Activated naive CD8-positive, alpha-beta T cell (primary cell): ENCODE data around the gene SURF2.

Experiments used
- H3K27ac Mint-ChIP-seq: one replicate; pipeline ENCODE4 v1.8.0; 2021; ENCODE audit warnings: mixed read lengths
- H3K27me3 Mint-ChIP-seq: one replicate; pipeline ENCODE4 v1.8.0; 2021; ENCODE audit warnings: mixed read lengths
- H3K36me3 Mint-ChIP-seq: one replicate; pipeline ENCODE4 v1.8.0; 2021; ENCODE audit warnings: mixed read lengths
- H3K4me1 Mint-ChIP-seq: one replicate; pipeline ENCODE4 v1.8.0; 2021; ENCODE audit warnings: low read depth, mixed read lengths
- H3K4me3 Mint-ChIP-seq: one replicate; pipeline ENCODE4 v1.8.0; 2021; ENCODE audit warnings: mild to moderate bottlenecking, mixed read lengths
- H3K9me3 Mint-ChIP-seq: one replicate; pipeline ENCODE4 v1.8.0; 2021; ENCODE audit warnings: low read depth, mixed read lengths

The SURF2 gene

DNA sequence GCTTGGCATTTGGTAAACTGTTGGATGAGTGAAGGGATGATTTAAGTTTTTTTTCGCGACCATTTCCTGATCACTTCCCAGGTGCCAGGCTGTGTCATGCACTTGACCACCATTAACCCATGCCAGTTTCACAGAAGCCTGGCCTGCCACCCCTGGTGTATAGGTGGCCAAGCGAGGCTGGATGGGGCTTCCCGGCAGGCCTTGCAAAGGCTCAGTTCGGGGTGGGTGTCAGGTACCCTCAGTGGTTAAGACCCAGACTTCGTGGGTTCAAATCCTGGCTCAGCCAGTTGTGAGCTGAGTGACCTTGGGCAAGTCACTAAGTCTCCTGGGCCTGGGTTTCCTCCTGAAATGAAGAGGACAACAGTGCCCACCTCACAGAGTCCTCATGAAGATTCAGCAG lies 10.8 kb upstream of the SURF2 start:
- peak overlapping the region; percentile 97 for H3K4me3 Mint-ChIP-seq
- no peaks in the 10 kb centered on the region for H3K9me3 Mint-ChIP-seq
- H3K36me3 Mint-ChIP-seq, result peaks cover 10% of the 10 kb centered on the region
- H3K27ac Mint-ChIP-seq, result no peak overlapping the region
- no peaks in the 10 kb centered on the region for H3K27me3 Mint-ChIP-seq
- peaks cover 34% of the 10 kb centered on the region for H3K4me1 Mint-ChIP-seq

DNA sequence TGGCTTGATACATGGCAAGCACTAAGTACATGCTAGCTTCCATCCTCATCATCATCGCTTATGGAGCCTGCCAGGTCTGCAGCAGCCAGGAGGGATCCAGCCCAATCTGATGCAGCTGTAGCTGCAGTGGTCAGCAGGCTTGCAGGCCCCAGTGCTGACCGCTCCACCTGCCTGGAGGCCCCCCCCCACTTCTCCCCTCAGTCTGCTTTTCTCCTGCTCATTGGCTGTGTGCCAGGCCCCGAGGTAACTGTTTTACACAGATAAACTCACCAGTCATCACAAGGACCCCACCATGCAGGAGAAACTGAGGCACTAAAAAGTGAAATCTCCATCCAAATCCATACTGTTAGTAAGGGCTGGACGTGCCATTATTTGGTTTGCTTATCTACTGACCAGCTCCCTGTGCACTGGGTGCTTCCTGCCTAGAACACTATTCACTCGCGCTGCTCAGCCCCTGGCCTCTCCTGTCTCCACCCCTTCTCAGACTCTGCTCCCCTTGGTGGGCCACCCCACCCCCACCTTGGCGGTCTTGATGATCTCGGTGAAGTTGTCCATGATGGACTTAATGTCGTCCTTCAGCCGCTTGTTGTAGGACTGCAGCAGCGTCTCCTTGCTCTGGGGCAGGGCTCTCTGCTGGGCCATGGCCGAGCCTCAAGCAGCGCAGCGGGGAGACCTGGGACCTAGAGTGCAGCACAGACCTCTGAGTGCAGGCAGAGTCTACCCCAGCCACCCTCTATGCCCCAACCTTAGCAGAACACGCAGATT lies 10.1 kb upstream of the SURF2 start:
- peak overlapping the region; percentile 97 for H3K4me3 Mint-ChIP-seq
- peaks cover 10% of the 10 kb centered on the region for H3K36me3 Mint-ChIP-seq
- H3K9me3 Mint-ChIP-seq, result no peaks in the 10 kb centered on the region
- H3K27ac Mint-ChIP-seq, result peak overlapping the region; percentile 83
- peaks cover 31% of the 10 kb centered on the region for H3K4me1 Mint-ChIP-seq
- H3K27me3 Mint-ChIP-seq, result no peaks in the 10 kb centered on the region

DNA sequence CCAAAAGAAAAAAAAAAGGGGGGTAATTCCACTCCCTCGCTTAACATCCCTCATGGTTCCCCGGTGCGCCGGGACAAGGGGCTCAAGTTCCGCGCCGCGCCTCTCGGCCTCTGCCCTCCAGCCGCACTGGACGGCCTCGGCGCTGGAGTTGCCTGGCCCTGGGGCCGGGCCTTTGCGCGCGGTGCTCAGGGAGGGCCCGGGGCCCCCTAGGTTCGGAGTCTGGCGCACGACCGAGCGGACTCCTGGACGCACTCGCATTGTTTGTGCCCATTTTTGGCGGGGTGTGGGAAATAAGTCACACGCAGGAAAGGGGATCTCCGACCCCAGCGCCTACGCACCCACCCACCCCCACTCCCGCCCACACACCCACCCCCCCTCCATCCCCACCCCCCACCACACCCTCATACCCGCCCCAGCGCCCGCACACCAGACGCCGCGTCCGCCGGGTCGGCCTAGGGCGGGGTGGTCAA lies 8.8 kb upstream of the SURF2 start:
- peaks cover 10% of the 10 kb centered on the region for H3K36me3 Mint-ChIP-seq

DNA sequence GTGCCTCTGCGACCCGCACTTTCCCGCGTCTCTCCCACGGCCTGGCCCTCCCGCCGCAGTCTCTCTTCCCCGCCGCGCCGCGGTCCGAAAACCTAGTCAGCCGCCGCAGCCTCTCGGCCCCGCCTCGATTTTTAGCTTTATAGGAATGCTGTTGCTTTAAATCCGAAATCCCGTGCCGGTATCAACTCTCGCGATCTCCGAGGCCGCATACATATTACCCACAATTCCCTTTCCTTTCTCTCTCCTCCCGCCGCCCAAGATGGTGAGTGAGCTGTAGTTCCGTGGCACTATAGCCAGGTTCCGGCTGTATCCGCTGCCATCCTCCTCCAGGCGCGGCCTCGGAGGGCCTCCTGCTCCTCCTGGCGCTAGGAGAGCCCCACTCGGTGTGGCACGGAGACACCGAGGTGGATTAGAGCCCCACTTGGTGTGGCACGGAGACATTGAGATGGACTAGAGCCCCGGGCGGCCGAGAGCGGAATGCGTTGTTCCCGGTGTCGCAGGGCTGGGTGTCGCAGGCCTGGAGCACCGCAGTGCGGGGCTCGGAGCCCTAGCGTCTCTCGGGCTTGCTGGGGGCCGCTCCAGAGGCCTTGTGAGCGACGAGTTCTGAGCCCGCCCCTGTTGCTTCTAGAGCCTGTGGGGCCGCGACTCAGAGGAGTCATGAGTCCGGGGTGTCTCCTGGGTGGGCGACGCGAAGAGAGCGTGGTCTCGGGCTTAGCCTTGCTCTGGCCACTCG lies 8.2 kb upstream of the SURF2 start, which contains the start of the genes MED22 and RPL7A:
Gene MED22 (minus strand): TSS at position 147 of the 733 bp plus-strand sequence. CDS start 1,469 bp downstream, outside the sequence.
Gene RPL7A (plus strand): TSS at position 234 of the 733 bp plus-strand sequence. CDS start 26 bp downstream, at position 260.
- Mint-ChIP-seq H3K27ac (peak within 1 kb of the TSS; percentile 99), H3K4me3 (peak within 1 kb of the TSS; percentile 99), H3K36me3 (peaks cover 10% of the 10 kb centered on the region), H3K27me3 (no peaks in the 10 kb centered on the region), H3K9me3 (no peaks in the 10 kb centered on the region), H3K4me1 (peaks cover 39% of the 10 kb centered on the region)

More for the DNA sequence above, 8.8 kb upstream of the SURF2 start:
- Mint-ChIP-seq H3K4me1 (peaks cover 36% of the 10 kb centered on the region), H3K27me3 (no peaks in the 10 kb centered on the region), H3K27ac (peak overlapping the region; percentile 99), H3K4me3 (peak overlapping the region; percentile 99), H3K9me3 (no peaks in the 10 kb centered on the region)

- Mint-ChIP-seq H3K27ac (peak overlapping the region; percentile 99), H3K27me3 (no peaks in the 10 kb centered on the region), H3K9me3 (no peaks in the 10 kb centered on the region), H3K4me1 (peaks cover 41% of the 10 kb centered on the region), H3K4me3 (peak overlapping the region; percentile 99), H3K36me3 (peaks cover 10% of the 10 kb centered on the region)
Measured at GRCh38 chr9:133348718-133349573, 7.4 kb upstream of the SURF2 start.

DNA sequence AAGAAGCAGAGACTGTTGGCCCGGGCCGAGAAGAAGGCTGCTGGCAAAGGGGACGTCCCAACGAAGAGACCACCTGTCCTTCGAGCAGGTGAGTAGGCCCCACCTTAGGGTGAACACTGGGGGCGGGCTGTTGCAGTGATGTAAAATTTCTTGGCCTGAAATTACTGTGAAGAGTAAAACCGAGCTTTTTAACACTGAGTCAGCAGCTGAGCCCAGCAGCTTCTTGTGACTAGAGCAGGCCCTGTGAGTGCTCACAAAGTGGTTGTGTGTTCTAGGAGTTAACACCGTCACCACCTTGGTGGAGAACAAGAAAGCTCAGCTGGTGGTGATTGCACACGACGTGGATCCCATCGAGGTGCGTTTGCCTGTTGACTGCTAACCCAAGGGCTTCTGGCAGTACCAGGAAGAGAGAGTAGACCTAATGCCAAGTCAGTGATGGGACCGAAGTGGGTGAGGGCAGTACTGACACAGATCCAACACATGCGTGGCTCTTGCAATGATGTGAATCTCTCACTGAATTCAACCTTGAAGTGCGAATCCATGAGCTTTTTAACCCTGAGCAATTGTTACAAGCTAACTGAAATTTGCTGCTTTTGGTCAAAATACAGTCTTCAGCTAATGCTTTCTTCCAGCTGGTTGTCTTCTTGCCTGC lies 6.3 kb upstream of the SURF2 start:
- Mint-ChIP-seq H3K9me3 (no peaks in the 10 kb centered on the region), H3K27ac (peak overlapping the region; percentile 84), H3K4me1 (peaks cover 48% of the 10 kb centered on the region), H3K27me3 (no peaks in the 10 kb centered on the region), H3K4me3 (peak overlapping the region; percentile 99), H3K36me3 (peaks cover 10% of the 10 kb centered on the region)

DNA sequence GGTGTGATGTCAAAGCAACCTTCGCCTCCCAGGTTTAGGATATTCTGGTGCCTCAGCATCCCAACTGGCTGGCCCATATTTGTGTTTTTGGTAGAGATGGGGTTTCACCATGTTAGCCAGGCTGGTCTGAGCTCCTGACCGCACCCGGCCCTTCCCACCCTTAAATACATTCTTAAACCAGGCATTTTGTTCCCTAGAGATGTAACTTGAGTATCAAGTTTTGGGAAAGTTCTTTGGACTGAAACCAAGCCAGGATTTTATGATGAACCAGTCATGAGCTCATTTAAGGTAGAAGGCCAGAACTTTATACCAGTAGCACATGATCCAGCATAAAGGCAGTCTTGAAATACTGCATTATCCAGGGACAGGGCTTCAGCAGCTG lies 4.8 kb upstream of the SURF2 start:
- peak overlapping the region; percentile 68 for H3K4me3 Mint-ChIP-seq
- no peaks in the 10 kb centered on the region for H3K9me3 Mint-ChIP-seq
- H3K4me1 Mint-ChIP-seq, result peaks cover 42% of the 10 kb centered on the region
- H3K27me3 Mint-ChIP-seq, result no peaks in the 10 kb centered on the region
- peak overlapping the region; percentile 76 for H3K27ac Mint-ChIP-seq
- H3K36me3 Mint-ChIP-seq, result peaks cover 10% of the 10 kb centered on the region

DNA sequence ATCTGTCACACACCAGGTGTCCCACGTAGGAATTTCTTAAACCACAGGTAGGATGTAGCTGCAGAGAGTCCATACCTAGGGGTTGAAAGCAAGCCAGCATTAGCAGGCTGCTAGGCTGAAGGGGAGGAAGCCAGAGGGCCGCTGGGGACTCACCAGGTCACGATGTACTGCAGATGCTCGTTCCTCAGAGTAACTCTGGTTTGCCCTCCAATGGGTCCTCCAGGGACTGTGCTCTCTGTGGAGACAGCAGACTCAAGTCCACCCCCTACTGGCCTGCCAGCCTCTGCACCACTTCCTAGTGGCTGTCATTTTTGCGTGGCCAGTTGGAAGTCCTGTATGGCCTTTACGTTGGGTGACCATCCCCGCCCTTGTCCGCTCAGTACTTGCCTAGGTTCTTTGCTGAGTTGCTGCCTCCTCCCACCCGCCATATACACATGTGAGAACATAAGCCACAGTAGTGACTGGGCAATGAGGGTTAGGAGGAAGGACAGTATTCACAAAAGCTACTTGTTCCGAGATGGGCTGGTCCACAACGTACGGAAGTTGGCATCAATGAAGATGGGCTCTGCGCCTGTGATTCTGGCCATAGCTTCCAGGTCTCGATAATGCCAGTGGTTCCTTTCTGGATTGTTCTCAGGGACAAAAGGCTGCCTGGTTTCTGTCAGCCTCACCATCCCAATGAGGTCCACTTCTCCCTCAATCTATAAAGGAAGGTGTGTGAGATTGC lies 4.3 kb upstream of the SURF2 start:
- H3K27me3 Mint-ChIP-seq, result no peaks in the 10 kb centered on the region
- peaks cover 37% of the 10 kb centered on the region for H3K4me1 Mint-ChIP-seq
- peaks cover 10% of the 10 kb centered on the region for H3K36me3 Mint-ChIP-seq
- H3K4me3 Mint-ChIP-seq, result peak overlapping the region; percentile 59
- peak overlapping the region; percentile 76 for H3K27ac Mint-ChIP-seq
- no peaks in the 10 kb centered on the region for H3K9me3 Mint-ChIP-seq

DNA sequence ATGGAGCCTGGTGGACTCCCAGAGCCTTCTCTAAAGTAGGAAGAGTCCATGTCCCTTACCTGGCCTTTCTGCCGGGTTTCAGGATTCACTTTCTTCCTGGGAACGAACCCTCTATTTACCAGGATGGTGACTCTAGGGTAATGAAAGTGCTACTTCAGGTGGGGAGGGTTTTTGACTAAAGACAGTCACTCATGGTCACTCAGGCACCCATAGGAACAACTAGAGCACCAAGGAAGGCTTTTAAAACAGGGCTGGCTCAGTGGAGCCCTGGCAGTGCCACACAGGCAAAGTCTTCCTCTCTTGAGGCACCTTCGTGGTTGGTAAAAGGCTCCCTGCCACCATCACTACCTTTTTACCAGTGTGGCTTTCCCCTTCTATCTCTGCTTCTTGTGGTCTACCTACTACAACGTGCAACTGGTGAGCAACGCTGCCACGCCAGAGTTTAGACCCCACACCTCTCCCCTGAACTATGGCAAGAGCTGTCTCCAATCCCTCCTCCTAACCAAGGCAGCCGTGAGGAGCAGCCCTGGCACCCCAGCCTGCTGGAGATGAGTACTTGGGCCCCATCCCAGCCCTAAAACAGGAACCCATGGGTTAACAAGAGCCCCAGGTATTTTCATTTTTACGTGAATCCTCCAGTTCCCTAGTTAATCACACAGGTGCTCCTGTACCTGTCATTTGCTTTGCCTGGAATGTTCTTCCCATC lies 3.6 kb upstream of the SURF2 start:
- Mint-ChIP-seq H3K4me1 (peaks cover 42% of the 10 kb centered on the region), H3K36me3 (peaks cover 10% of the 10 kb centered on the region), H3K27me3 (no peaks in the 10 kb centered on the region), H3K4me3 (no peak overlapping the region), H3K27ac (peak overlapping the region; percentile 83), H3K9me3 (no peaks in the 10 kb centered on the region)

DNA sequence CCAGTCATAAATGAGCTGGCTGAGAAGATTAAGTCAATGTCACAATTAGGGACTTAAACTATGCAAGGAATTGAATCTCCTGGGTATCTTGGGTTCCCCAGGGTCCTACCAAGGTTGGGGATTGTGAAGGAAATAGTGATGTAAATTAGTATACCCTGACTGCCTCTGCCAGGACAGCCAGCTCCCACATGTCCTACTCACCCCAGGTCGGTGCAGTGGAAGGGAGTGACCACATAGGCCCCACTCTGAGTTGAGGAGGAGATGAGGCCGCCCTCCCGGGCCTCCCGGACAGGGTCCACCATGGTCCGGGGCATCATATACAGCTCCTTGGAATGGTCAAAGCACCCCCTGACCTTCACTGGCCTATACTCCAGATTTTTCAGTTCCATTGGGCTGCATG lies 2.8 kb upstream of the SURF2 start:
- Mint-ChIP-seq H3K9me3 (no peaks in the 10 kb centered on the region), H3K27ac (peak overlapping the region; percentile 83), H3K4me3 (peak overlapping the region; percentile 38), H3K4me1 (peaks cover 48% of the 10 kb centered on the region), H3K27me3 (no peaks in the 10 kb centered on the region), H3K36me3 (peaks cover 10% of the 10 kb centered on the region)

DNA sequence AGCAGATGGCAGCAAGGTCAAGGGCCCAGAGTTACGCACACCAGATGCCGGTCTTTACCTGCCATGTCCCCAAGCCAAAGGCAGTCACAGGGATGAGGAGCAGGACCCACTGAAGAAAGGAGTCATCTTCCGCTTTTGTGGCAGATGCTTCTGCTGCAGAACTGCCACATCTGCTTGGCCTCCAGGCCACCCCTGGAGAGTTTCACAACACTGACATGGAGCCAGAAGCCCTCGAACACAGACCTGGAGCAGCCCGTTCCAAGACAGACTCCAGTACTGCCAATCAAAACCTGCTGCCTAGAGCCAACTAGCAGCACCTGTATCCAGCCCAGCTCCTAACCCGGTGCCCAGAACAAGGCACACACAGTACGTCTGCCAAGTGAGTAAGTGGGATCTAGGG lies 1.6 kb upstream of the SURF2 start:
- Mint-ChIP-seq H3K9me3 (no peaks in the 10 kb centered on the region), H3K4me1 (peaks cover 50% of the 10 kb centered on the region), H3K36me3 (peaks cover 3% of the 10 kb centered on the region), H3K27ac (peak overlapping the region; percentile 46), H3K4me3 (peak overlapping the region; percentile 90), H3K27me3 (no peaks in the 10 kb centered on the region)

- H3K27ac Mint-ChIP-seq, result peak overlapping the region; percentile 82
- H3K4me3 Mint-ChIP-seq, result peak overlapping the region; percentile 90
- H3K9me3 Mint-ChIP-seq, result no peaks in the 10 kb centered on the region
- H3K36me3 Mint-ChIP-seq, result no peaks in the 10 kb centered on the region
- no peaks in the 10 kb centered on the region for H3K27me3 Mint-ChIP-seq
- peaks cover 45% of the 10 kb centered on the region for H3K4me1 Mint-ChIP-seq
Measured at GRCh38 chr9:133355881-133356357, 431 bp upstream of the SURF2 start.

- Mint-ChIP-seq H3K9me3 (no peaks in the 10 kb centered on the region), H3K27me3 (no peaks in the 10 kb centered on the region), H3K4me1 (peaks cover 44% of the 10 kb centered on the region), H3K36me3 (no peaks in the 10 kb centered on the region), H3K27ac (peak overlapping the region; percentile 80), H3K4me3 (peak overlapping the region; percentile 81)
Measured at GRCh38 chr9:133357656-133358055, 1.3 kb downstream of the SURF2 start.
